ENCODE data around the gene TUBA3D.
"Not testable (repeated sequence)": the region's sequence is repeated elsewhere in the genome, so short reads cannot be mapped to it uniquely, and the experiment has no call there.

The TUBA3D gene

DNA sequence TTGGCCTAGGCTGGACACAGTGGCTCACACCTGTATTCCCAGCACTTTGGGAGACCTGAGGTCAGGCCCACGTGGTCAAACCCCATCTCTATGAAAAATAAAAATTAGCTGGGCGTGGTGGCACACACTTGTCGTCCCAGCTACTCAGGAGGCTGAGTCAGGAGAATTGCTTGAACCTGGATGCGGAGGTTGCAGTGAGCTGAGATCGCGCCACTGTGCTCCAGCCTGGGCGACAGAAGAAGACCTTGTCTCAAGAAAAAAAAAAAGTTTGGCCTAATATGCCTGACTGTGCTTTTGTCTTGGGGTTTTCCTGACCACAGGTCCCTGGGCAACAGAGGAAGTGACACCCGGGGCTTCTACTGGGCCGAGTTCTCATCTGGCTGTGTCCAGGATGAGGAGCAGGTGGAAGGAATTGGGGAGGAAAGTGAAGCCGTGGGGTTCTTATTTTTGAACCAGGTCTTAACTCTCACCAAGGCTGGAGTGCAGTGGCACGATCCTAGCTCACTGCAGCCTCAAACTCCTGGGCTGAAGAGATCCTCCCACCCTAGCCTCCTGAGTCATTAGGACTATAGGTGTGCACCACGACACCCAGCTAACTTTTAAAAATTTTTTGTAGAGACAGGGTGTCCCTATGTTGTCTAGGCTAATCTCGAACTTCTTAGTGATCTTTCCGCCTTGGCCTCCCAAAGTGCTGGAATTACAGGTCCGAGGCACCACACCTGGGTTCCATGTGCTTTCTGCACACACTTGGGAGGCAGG is 38.7 kb downstream of the TUBA3D start:
- not testable (repeated sequence) for DNase-seq (ENCODE audit: low read depth, low spot score)

GRCh38 chr2:131515235-131515634 is 39.3 kb downstream of the TUBA3D start:
- DNase-seq (ENCODE audit: low read depth, low spot score): not testable (repeated sequence)

DNA sequence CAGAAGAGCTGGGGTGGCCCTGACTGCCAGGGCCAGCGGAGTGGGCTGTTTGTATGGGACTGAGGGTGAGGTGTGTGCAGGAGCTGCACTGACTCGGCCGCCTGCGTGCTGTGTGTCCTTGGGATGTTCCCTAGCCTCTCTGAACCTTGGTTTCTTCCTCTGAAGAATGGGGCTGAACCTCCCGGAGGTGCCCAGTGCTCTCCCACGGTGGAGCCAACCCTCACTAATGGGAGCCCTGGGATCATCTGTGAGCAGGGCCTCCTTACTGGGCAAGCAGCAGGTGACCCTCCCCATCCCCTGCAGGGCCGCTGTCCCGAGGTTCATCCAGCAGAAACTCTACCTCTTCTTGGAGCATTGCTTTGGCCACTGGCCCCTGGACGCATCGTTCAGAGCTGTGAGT is 40.1 kb downstream of the TUBA3D start:
- DNase-seq (ENCODE audit: low read depth, low spot score): no peak

DNA sequence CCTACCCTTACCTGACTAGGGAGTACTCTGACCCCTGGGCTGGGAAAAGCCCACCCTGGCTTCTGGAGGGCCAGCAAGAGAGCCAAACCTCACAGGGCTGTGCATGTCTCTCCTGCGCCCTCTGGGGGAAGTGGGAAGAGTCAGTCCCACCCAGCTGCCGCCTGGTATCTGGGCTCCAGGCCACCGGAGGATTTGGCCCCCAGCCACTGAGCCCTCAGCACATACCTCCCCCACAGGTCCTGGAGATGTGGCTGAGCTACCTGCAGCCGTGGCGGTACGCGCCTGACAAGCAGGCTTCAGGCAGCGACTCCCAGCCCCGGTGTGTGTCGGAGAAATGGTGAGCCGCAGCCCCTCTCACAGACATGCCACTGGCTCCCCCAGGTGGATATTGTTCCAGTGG is 40.7 kb downstream of the TUBA3D start:
- not testable (repeated sequence) for DNase-seq (ENCODE audit: low read depth, low spot score)

GRCh38 chr2:131517106-131517831 is 41.4 kb downstream of the TUBA3D start:
- DNase-seq (ENCODE audit: low read depth, low spot score): no peak

DNA sequence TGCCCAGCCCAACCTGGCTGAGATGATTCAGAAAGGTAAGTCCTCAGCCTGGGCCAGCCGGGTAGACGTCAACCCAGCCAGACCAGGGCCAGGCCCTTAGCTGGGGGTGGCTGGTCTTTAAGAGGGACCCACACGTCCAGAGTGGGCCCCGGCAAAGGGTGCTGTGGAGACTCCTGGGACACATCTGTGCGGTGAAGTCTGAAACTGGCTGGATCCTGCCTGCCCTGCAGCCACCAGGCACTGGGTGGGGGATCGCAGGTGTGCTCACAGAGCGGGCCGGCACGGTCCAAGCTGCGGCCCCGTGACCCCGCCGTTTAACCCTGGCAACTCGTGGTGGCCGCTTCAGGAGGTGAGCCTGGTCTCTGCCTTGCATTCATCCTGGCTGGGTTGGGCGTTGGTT is 41.9 kb downstream of the TUBA3D start:
- DNase-seq (ENCODE audit: low read depth, low spot score): not testable (repeated sequence)

DNA sequence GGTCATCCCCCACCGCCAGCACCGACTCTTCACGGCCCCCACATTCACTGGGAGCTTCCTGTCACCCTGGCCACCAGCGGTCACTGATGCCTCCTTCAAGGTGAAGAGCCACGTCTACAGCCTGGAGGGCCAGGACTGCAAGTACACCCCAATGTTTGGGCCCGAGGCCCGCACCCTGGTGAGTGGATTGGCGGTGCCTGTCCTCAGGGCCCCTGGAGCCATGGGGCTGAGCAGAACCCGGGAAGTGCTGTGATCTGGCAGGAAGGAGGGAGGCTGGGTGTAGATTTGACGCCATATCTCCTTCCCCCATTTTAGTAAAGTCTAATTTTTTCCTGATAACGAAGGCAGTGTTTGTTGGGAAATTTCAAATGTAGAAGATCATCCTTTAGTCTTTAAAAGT is 42.6 kb downstream of the TUBA3D start:
- not testable (repeated sequence) for DNase-seq (ENCODE audit: low read depth, low spot score)

GRCh38 chr2:131519466-131519865 is 43.5 kb downstream of the TUBA3D start:
- no peak for DNase-seq (ENCODE audit: low read depth, low spot score)

- not testable (repeated sequence) for DNase-seq (ENCODE audit: low read depth, low spot score)
Observed at GRCh38 chr2:131519871-131520470, 44.1 kb downstream of the TUBA3D start.

- DNase-seq (ENCODE audit: low read depth, low spot score): no peak
Observed at GRCh38 chr2:131520526-131520925, 44.6 kb downstream of the TUBA3D start.

DNA sequence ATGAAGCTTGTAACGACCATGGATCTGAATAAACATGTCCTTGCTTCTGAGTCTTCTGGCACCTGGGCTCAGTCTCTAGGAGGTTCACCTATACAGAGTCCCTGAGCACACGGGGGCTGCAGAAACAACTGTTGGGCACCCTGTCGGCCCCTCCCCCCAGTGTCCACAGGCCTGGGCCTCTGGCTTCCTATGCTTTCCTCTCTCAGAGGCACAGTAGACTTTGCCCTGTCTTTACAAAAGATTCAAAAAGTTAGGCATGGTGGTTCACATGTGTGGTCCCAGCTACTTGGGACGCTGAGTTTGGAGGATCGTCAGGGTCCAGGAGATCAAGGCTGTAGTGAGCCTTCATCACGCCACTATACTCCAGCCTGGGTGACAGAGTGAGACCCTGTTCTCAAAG is 45.6 kb downstream of the TUBA3D start:
- not testable (repeated sequence) for DNase-seq (ENCODE audit: low read depth, low spot score)

GRCh38 chr2:131521961-131522781 is 46.3 kb downstream of the TUBA3D start:
- DNase-seq (ENCODE audit: low read depth, low spot score): no peak

DNA sequence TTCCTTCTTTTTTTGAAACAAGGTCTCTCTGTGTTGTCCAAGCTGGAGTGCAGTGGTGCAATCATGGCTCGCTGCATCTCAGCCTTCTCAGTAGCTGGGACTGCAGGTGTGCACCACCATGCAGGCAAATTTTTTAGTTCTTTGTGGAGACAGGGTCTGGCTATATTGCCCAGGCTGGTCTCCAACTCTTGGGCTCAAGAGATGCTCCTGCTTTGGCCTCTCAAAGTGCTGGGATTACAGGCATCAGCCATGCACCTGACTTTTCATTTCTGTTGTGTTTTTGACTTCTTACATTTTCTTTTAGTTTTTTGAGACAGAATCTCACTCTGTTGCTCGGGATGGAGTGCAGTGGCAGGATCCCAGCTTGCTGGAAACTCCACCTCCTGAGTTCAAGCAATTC is 49.3 kb downstream of the TUBA3D start:
- DNase-seq (ENCODE audit: low read depth, low spot score): not testable (repeated sequence)

GRCh38 chr2:131527131-131528001 is 51.4 kb downstream of the TUBA3D start, which contains the start of gene CCDC74A:
CCDC74A (plus strand) TSS chr2:131527888; CDS start chr2:131527971, 83 bp downstream.
- peak; percentile 62 for DNase-seq (ENCODE audit: low read depth, low spot score)

DNA sequence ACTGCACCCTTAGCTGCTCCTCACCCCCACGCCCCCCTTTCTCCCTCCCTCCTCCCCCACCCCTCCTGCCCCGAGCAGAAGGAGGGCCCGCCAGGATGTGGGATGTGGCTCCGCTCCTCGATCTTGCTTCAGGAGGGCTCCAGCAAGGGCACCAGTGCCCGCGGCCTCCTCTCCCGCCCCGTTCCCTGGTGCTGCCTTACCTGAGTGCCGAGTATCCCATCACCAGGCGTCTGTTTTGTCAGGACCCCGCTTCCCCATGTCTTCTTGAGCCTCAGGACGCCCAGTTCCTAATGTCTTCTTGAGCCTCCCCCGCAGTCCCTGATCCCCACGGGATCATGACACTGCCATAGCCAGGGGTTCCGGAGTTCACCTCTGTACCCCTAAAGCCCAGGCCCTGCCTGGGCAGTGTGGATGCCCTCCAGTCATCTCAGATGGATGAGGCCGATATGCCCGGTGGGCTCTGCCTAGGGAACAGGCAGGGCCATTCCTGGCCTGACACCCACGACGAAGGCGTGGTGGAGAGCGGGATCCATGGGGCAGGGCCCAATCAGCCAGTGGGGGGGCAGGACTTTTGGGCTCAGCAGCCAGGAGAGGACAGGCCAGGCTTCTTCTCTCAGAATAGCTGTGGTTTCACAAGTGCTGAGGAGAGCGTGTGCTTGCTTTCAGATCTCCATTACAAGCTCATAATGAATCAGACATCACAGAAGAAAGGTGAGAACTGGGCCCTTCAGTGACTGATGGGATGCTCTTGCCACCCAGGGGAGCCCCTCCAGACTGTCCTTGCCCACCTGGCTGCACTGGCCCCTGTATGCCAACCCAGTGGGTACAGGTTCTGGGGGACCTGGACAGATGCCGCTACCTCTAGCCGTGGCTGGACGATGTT is 53.3 kb downstream of the TUBA3D start:
- not testable (repeated sequence) for DNase-seq (ENCODE audit: low read depth, low spot score)

GRCh38 chr2:131529864-131530445 is 54.0 kb downstream of the TUBA3D start:
- not testable (repeated sequence) for DNase-seq (ENCODE audit: low read depth, low spot score)

DNA sequence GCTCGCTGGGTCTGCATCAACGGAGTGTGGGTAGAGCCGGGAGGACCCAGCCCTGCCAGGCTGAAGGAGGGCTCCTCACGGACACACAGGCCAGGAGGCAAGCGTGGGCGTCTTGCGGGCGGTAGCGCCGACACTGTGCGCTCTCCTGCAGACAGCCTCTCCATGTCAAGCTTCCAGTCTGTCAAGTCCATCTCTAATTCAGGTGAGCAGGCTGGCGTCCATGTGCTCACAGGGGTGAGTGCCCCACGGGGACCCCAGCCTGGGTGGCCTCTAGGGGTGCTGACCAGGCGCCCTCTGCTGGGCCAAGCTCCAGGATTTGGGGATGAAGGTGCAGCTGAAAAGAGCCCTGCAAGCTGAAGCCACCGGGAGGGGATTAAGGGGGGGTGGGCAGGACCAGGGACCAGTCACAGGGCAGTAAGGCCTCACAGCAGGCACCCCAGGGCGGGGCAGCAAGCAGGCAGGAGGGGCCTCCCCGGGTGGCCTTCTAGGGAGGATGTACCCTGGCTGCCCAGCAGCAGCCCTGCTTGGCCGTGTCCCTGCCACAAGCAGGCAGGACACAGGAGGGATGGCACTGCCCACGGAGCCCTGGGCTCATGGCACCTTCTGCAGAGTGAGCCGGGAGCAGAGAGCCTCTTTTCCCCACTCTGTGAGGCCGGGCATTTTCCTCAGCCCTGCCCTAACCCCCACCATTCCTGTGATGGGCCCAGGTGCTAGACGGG is 54.9 kb downstream of the TUBA3D start:
- DNase-seq (ENCODE audit: low read depth, low spot score): not testable (repeated sequence)

GRCh38 chr2:131531547-131532185 is 55.7 kb downstream of the TUBA3D start:
- DNase-seq (ENCODE audit: low read depth, low spot score): not testable (repeated sequence)

Measured in activated CD4-positive, CD25-positive, alpha-beta regulatory T cell treated with anti-CD3 and anti-CD28 coated beads, Interleukin-2, amount 50 U/mL, for 16 hours (primary cell).